A673 (cell line): Measurements from ENCODE around the gene SF3B3. TPM values are rescaled to one million over a fixed set of nuclear protein-coding genes. Genes with fewer than 3 reads are reported as not detected.

ENCODE experiments used
- BruUV-seq: library from RNA; stranded (reverse); fragments of 400-500 nt; replicated peaks from 2 replicates; lab custom pipeline; 2021; lab: Mats Ljungman, UMichigan
- CTCF ChIA-PET: fragments of 300-600 bp; sonication (Branson Sonifier 250); formaldehyde crosslinking; loops from one replicate; lab custom pipeline; 2022; ENCODE audit warnings: antibody characterized with exemption; lab: Charles Lee
- POLR2A ChIA-PET: fragments of 300-600 bp; sonication (Branson Sonifier 250); formaldehyde crosslinking; loops from one replicate; lab custom pipeline; 2022; ENCODE audit warnings: antibody characterized with exemption; ENCODE audit not compliant: low non-redundant PET; lab: Charles Lee
- DNase-seq: peaks from one replicate; pipeline ENCODE4 v3.0.0-alpha.2; 2015; ENCODE audit warnings: low spot score
- H3K27ac ChIP-seq: fragments of 200-600 bp; sonication (generic); 2 replicates; pipeline ENCODE4 v1.5.1; 2016; ENCODE audit warnings: mixed run types, low read depth, mild to moderate bottlenecking, mixed read lengths, antibody characterized with exemption, low read length; ENCODE audit not compliant: poor library complexity, severe bottlenecking
- H3K27me3 ChIP-seq: fragments of 200-600 bp; sonication (generic); replicated peaks from 2 replicates; pipeline ENCODE4 v1.6.1; 2017; ENCODE audit warnings: mixed run types, low read depth, mild to moderate bottlenecking, mixed read lengths, antibody characterized with exemption, low read length; ENCODE audit not compliant: insufficient read depth, poor library complexity
- H3K36me3 ChIP-seq: fragments of 200-600 bp; sonication (generic); 2 replicates; pipeline ENCODE4 v1.6.1; 2016; ENCODE audit warnings: mixed run types, mild to moderate bottlenecking, mixed read lengths, antibody characterized with exemption, low read length; ENCODE audit not compliant: insufficient read depth, poor library complexity, severe bottlenecking
- H3K4me1 ChIP-seq: fragments of 200-600 bp; sonication (generic); 2 replicates; pipeline ENCODE4 v1.6.1; 2017; ENCODE audit warnings: mixed run types, mild to moderate bottlenecking, mixed read lengths, antibody characterized with exemption, low read length; ENCODE audit not compliant: insufficient read depth, poor library complexity, severe bottlenecking
- H3K4me3 ChIP-seq: fragments of 200-600 bp; sonication (generic); 2 replicates; pipeline ENCODE4 v1.5.1; 2016; ENCODE audit warnings: low read depth, mixed run types, mild to moderate bottlenecking, mixed read lengths, low read length; ENCODE audit not compliant: poor library complexity, severe bottlenecking
- H3K9me3 ChIP-seq: fragments of 200-600 bp; sonication (generic); 2 replicates; pipeline ENCODE4 v1.6.1; 2016; ENCODE audit warnings: mixed run types, low read depth, mild to moderate bottlenecking, mixed read lengths, antibody characterized with exemption, low read length; ENCODE audit not compliant: poor library complexity, severe bottlenecking
- CTCF ChIP-seq: fragments of 300-800, 200-600 bp; sonication (generic); conservative IDR thresholded peaks from 2 replicates; pipeline ENCODE4 v1.5.1; 2017; ENCODE audit warnings: low read depth, mild to moderate bottlenecking, antibody characterized with exemption, low read length, moderate library complexity, mixed read lengths
- EZH2 ChIP-seq: fragments of 200-600 bp; sonication (generic); IDR thresholded peaks from 2 replicates; pipeline ENCODE4 v1.6.1; 2017; ENCODE audit warnings: borderline replicate concordance, low read depth, mild to moderate bottlenecking, mixed read lengths, antibody characterized with exemption, low read length; ENCODE audit not compliant: poor library complexity, severe bottlenecking
- intact Hi-C: fragments of 100-400 bp; cut with micrococcal nuclease; formaldehyde crosslinking; loops from one replicate; pipeline ENCODE4 v1.10.0; 2022; ENCODE audit not compliant: unreplicated experiment
- total RNA-seq: library from RNA; stranded (reverse); gene quantifications from 2 replicates; pipeline ENCODE4 v1.2.3, GENCODE V29; 2021

SF3B3 gene
- total RNA-seq, 1 experiment from 2014 or later: 571 TPM

- no peak overlapping the region for H3K27ac ChIP-seq
- no peaks in the 10 kb centered on the region for H3K4me1 ChIP-seq
- H3K9me3 ChIP-seq: no peaks in the 10 kb centered on the region
- intact Hi-C loops: no loop called here
- H3K27me3 ChIP-seq: no peaks in the 10 kb centered on the region
- no peak for TF ChIP-seq CTCF
- TF ChIP-seq EZH2: no peak
- H3K36me3 ChIP-seq: peaks cover 100% of the 10 kb centered on the region
- ChIA-PET POLR2A (no interaction called here), CTCF (no interaction called here)
- BruUV-seq: no TSS peak
- no peak for DNase-seq
- no peak overlapping the region for H3K4me3 ChIP-seq
Observed at GRCh38 chr16:70552675-70553074, 29.1 kb downstream of the SF3B3 start.

DNA sequence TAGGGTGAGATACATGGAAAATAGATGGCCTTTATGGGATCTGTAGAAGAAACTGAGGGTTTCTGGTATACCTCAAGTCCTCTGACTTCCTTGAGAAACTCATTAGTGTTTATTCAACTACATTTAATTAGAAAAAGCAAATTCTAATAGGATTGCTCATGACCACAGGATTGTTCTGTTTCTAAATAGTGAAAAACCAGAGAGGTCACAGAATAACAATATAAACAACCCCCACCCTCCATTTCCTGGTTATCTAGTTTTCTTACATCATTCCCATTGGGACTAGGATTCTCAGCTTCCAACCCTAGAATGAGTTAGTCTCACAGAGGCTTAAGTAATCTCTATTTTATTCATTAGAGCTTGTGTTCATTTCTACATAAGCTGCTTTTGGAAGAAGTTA, 30.0 kb downstream of the SF3B3 start:
- Histone ChIP-seq H3K4me1 (no peaks in the 10 kb centered on the region), H3K27me3 (no peaks in the 10 kb centered on the region), H3K36me3 (peaks cover 100% of the 10 kb centered on the region), H3K27ac (no peak overlapping the region), H3K9me3 (no peaks in the 10 kb centered on the region), H3K4me3 (no peak overlapping the region)
- DNase-seq: no peak
- no TSS peak for BruUV-seq
- TF ChIP-seq CTCF: no peak
- TF ChIP-seq EZH2: no peak
- CTCF ChIA-PET: no interaction called here
- intact Hi-C loops: no loop called here
- POLR2A ChIA-PET: no interaction called here

DNA sequence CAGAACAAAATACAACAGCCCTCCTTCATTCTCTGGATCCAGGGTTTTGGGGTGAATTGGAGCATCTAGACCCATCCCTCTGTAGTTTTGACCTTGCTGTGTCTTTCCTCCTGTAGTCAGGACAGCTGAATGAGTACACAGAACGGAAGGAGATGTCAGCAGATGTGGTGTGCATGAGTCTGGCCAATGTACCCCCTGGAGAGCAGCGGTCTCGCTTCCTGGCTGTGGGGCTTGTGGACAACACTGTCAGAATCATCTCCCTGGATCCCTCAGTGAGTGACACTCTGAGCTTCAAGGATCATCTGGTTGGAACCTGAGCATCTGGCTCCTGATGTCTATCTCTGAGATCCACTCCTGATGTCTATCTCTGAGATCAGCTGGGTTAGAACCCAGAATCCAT, 32.4 kb downstream of the SF3B3 start:
- Histone ChIP-seq H3K4me3 (no peak overlapping the region), H3K27ac (no peak overlapping the region), H3K9me3 (no peaks in the 10 kb centered on the region), H3K4me1 (no peaks in the 10 kb centered on the region), H3K27me3 (no peaks in the 10 kb centered on the region), H3K36me3 (peaks cover 100% of the 10 kb centered on the region)
- TF ChIP-seq EZH2 (no peak), CTCF (no peak)
- ChIA-PET CTCF (no interaction called here), POLR2A (no interaction called here)
- DNase-seq: no peak
- BruUV-seq: no TSS peak
- intact Hi-C loops: no loop called here
